ENCODE results near the gene MAP2. TPM values are rescaled to one million over a fixed set of nuclear protein-coding genes. Genes with fewer than 3 reads are reported as not detected.

MAP2 gene
- total RNA-seq, 1 experiment from 2014 or later: 7.6 TPM

DNA sequence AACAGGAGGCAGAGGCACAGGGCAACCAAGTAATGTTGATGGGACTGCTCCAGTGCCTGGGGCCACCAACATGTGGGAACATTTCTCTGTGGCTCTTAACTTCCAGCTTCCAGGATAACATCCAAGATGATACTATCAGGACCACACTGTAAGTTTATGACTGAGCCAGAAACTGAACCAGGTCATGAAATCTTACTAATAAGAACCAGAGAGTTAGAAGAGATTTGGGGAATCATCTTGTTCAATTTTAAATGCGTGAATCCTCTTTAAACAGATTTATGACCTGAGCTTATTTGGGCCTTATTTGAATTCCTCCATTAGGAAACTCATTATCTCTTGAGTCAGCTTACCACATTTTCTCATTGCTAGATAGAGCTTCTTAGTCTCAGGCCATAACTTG is 45.0 kb downstream of the MAP2 start:
- CTCF ChIA-PET: no interaction called here
- DNase-seq (ENCODE audit: low spot score): no peak

More for the DNA sequence above, 45.0 kb downstream of the MAP2 start:
- no peak overlapping the region for H3K4me3 Mint-ChIP-seq
- peaks cover 6% of the 10 kb centered on the region; the same call in 1 of the 2 replicates for H3K27me3 Mint-ChIP-seq (ENCODE audit: low read depth)
- H3K36me3 Mint-ChIP-seq: no peaks in the 10 kb centered on the region
- peaks cover 11% of the 10 kb centered on the region for H3K4me1 Mint-ChIP-seq
- POLR2A ChIA-PET: no interaction called here
- TF ChIP-seq, protein P1, sequence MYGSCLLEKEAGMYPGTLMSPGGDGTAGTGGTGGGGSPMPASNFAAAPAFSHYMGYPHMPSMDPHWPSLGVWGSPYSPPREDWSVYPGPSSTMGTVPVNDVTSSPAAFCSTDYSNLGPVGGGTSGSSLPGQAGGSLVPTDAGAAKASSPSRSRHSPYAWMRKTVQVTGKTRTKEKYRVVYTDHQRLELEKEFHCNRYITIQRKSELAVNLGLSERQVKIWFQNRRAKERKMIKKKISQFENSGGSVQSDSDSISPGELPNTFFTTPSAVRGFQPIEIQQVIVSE (CRISPR knock-in tag; IDR thresholded peaks at IDR 0.05; ENCODE audit: borderline replicate concordance): no peak
- TF ChIP-seq JUN (CRISPR knock-in tag; IDR thresholded peaks at IDR 0.05) (no peak), RORB (CRISPR knock-in tag; IDR thresholded peaks at IDR 0.05) (no peak), TCF7 (CRISPR knock-in tag; IDR thresholded peaks at IDR 0.05; ENCODE audit: low read depth) (no peak), GABPB1 (CRISPR knock-in tag; IDR thresholded peaks at IDR 0.05) (no peak), HMGA2 (CRISPR knock-in tag; IDR thresholded peaks at IDR 0.05) (no peak), ZNF423 (CRISPR knock-in tag; IDR thresholded peaks at IDR 0.05) (no peak), FOXK1 (CRISPR knock-in tag; IDR thresholded peaks at IDR 0.05) (no peak), SMAD4 (CRISPR knock-in tag; IDR thresholded peaks at IDR 0.05) (no peak), FOXJ3 (CRISPR knock-in tag; IDR thresholded peaks at IDR 0.05; ENCODE audit: borderline replicate concordance) (no peak), NR2C2 (CRISPR knock-in tag; IDR thresholded peaks at IDR 0.05) (no peak), GRHL2 (CRISPR knock-in tag; IDR thresholded peaks at IDR 0.05; ENCODE audit: insufficient replicate concordance, severe bottlenecking) (no peak), TP53 (CRISPR knock-in tag; IDR thresholded peaks at IDR 0.05) (no peak), SMAD3 (CRISPR knock-in tag; IDR thresholded peaks at IDR 0.05; ENCODE audit: borderline replicate concordance) (no peak)
- TF ChIP-seq, protein P2, sequence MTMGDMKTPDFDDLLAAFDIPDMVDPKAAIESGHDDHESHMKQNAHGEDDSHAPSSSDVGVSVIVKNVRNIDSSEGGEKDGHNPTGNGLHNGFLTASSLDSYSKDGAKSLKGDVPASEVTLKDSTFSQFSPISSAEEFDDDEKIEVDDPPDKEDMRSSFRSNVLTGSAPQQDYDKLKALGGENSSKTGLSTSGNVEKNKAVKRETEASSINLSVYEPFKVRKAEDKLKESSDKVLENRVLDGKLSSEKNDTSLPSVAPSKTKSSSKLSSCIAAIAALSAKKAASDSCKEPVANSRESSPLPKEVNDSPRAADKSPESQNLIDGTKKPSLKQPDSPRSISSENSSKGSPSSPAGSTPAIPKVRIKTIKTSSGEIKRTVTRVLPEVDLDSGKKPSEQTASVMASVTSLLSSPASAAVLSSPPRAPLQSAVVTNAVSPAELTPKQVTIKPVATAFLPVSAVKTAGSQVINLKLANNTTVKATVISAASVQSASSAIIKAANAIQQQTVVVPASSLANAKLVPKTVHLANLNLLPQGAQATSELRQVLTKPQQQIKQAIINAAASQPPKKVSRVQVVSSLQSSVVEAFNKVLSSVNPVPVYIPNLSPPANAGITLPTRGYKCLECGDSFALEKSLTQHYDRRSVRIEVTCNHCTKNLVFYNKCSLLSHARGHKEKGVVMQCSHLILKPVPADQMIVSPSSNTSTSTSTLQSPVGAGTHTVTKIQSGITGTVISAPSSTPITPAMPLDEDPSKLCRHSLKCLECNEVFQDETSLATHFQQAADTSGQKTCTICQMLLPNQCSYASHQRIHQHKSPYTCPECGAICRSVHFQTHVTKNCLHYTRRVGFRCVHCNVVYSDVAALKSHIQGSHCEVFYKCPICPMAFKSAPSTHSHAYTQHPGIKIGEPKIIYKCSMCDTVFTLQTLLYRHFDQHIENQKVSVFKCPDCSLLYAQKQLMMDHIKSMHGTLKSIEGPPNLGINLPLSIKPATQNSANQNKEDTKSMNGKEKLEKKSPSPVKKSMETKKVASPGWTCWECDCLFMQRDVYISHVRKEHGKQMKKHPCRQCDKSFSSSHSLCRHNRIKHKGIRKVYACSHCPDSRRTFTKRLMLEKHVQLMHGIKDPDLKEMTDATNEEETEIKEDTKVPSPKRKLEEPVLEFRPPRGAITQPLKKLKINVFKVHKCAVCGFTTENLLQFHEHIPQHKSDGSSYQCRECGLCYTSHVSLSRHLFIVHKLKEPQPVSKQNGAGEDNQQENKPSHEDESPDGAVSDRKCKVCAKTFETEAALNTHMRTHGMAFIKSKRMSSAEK (CRISPR knock-in tag; IDR thresholded peaks at IDR 0.05; ENCODE audit: borderline replicate concordance): no peak
- TF ChIP-seq, protein P3, sequence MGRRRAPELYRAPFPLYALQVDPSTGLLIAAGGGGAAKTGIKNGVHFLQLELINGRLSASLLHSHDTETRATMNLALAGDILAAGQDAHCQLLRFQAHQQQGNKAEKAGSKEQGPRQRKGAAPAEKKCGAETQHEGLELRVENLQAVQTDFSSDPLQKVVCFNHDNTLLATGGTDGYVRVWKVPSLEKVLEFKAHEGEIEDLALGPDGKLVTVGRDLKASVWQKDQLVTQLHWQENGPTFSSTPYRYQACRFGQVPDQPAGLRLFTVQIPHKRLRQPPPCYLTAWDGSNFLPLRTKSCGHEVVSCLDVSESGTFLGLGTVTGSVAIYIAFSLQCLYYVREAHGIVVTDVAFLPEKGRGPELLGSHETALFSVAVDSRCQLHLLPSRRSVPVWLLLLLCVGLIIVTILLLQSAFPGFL (CRISPR knock-in tag; IDR thresholded peaks at IDR 0.05; ENCODE audit: borderline replicate concordance): no peak
- TF ChIP-seq, protein P4, sequence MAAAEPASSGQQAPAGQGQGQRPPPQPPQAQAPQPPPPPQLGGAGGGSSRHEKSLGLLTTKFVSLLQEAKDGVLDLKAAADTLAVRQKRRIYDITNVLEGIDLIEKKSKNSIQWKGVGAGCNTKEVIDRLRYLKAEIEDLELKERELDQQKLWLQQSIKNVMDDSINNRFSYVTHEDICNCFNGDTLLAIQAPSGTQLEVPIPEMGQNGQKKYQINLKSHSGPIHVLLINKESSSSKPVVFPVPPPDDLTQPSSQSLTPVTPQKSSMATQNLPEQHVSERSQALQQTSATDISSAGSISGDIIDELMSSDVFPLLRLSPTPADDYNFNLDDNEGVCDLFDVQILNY (CRISPR knock-in tag; IDR thresholded peaks at IDR 0.05): no peak
- TF ChIP-seq, protein P5, sequence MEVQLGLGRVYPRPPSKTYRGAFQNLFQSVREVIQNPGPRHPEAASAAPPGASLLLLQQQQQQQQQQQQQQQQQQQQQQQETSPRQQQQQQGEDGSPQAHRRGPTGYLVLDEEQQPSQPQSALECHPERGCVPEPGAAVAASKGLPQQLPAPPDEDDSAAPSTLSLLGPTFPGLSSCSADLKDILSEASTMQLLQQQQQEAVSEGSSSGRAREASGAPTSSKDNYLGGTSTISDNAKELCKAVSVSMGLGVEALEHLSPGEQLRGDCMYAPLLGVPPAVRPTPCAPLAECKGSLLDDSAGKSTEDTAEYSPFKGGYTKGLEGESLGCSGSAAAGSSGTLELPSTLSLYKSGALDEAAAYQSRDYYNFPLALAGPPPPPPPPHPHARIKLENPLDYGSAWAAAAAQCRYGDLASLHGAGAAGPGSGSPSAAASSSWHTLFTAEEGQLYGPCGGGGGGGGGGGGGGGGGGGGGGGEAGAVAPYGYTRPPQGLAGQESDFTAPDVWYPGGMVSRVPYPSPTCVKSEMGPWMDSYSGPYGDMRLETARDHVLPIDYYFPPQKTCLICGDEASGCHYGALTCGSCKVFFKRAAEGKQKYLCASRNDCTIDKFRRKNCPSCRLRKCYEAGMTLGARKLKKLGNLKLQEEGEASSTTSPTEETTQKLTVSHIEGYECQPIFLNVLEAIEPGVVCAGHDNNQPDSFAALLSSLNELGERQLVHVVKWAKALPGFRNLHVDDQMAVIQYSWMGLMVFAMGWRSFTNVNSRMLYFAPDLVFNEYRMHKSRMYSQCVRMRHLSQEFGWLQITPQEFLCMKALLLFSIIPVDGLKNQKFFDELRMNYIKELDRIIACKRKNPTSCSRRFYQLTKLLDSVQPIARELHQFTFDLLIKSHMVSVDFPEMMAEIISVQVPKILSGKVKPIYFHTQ (CRISPR knock-in tag; IDR thresholded peaks at IDR 0.05): no peak
- TF ChIP-seq, protein P6, sequence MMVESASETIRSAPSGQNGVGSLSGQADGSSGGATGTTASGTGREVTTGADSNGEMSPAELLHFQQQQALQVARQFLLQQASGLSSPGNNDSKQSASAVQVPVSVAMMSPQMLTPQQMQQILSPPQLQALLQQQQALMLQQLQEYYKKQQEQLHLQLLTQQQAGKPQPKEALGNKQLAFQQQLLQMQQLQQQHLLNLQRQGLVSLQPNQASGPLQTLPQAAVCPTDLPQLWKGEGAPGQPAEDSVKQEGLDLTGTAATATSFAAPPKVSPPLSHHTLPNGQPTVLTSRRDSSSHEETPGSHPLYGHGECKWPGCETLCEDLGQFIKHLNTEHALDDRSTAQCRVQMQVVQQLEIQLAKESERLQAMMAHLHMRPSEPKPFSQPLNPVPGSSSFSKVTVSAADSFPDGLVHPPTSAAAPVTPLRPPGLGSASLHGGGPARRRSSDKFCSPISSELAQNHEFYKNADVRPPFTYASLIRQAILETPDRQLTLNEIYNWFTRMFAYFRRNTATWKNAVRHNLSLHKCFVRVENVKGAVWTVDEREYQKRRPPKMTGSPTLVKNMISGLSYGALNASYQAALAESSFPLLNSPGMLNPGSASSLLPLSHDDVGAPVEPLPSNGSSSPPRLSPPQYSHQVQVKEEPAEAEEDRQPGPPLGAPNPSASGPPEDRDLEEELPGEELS (CRISPR knock-in tag; IDR thresholded peaks at IDR 0.05): no peak
- TF ChIP-seq, protein P7, sequence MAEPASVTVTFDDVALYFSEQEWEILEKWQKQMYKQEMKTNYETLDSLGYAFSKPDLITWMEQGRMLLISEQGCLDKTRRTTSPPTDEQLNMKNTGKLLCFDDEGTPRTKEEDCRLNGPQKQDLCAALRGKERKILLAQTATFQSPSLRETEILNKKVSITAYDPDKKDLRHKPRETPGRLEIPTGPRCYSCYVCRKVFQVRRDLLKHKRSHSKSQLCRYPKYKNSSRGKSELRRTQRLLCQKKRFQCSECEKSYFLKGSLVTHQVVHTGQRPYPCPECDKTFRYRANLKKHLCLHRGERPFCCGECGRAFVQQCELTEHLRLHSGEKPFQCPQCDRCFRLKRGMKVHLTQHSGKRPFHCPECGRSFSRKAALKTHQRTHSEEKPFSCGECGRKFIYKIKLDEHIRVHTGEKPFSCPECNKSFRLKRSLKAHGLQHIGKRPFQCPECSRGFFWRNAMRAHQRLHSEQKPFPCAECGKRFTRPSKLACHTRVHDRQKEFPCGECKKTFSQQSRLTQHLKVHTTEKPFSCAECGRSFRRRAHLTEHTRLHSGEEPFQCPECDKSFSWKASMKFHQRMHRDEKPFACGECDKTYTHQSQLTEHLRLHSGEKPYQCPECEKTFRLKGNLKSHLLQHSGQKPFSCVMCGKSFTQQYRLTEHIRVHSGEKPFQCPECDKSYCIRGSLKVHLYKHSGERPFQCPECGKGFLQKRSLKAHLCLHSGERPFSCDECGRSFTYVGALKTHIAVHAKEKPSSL (CRISPR knock-in tag; conservative IDR thresholded peaks at IDR 0.05): no peak
- H3K9me3 Mint-ChIP-seq: no peaks in the 10 kb centered on the region
- H3K27ac Mint-ChIP-seq: no peak overlapping the region
- no peak for ATAC-seq
